IPS-NIHi7 (cell line): ENCODE measurements around the gene RSPH1.

Source experiments
- DNase-seq: peaks from one replicate; pipeline ENCODE4 v3.0.0; 2012; ENCODE audit warnings: mixed read lengths; ENCODE audit errors: extremely low spot score

RSPH1 gene

DNA sequence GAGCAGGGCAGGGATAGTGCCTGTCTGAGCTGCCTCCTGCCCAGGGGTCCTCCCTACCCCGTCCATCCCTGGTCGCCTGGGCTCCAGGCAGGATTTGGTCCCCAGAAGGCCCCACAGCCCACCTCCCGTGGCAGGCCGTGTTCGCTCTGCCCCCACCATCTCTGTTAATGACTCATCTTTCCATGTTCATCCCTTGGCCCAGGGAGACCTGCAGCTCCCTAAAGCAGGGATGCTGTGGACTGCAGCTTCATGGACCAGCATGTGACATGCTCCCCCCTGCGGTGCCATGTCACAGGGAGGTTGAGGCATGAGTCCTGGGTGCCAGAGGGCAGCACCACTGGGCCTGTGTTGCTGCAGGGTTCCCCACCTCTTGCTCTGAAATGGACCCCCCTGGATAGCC lies 65.5 kb downstream of the RSPH1 start:
- DNase-seq, result no peak

DNA sequence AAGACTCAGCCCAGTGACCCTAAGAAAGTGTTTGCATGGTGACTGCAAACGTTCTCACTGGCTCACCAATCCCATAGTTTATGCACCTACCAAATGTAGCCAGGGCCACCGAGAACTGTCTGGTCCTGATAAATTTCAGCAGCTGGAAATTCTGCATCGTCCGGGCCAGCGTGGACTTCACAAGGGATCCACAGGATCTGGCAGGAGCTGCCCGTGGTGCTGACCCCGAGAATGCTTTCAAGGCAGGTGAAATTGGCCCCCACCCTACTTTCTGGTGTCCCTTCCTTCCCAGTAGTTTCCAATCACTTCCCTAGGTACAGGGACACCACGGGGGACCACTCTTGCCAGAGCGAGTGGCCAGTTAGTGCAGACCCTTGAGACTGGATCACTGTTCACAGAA lies 66.2 kb downstream of the RSPH1 start:
- peak; percentile 52 for DNase-seq

DNA sequence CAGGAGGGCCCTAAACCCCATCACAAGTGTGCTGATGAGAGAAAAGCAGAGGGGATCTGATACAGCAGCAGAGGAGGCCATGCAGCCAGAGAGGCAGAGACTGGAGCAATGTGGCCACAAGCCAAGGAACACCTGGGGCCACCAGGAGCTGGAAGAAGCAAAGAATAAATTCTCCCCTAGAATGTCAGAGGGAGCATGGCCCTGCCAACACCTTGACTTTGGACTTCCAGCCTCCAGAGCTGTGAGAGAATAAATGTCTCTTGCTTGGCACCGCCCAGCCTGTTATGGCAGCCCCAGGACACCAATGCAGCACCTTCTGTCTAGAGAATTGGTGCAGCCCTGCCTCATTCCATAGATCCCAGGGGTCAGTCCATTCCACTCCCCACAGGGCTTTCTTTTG lies 67.0 kb downstream of the RSPH1 start:
- DNase-seq, result no peak

DNA sequence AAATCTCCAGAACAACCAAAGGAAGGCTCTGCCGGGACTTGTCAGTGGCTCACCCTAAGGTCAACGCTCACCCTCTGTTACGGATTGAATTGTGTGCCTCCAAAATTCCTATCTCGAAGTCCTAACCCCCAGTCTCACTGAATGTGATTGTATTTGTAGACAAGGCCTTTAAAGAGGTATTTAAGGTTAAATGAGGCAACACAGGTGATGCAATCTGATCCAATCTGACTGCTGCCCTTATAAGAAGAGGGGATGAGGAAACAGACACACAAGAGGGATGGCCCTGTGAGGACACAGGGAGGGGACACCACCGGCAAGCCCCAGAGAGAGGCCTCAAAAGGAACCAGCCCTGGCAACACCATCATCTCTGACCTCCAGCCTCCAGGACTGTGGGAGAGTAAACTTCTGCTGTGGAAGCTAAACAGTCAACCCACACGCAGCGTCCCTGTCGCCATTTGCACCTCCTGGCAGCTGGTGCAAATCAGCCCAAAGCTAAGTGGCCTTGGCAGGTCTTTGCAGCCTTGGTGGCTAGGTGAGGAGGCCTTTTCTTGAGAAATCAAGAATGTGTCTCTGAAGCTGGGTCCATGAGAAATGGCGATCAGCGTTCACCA lies 68.1 kb downstream of the RSPH1 start:
- no peak for DNase-seq

- DNase-seq, result no peak
Measured at GRCh38 chr21:42426876-42427480, 69.0 kb downstream of the RSPH1 start.

DNA sequence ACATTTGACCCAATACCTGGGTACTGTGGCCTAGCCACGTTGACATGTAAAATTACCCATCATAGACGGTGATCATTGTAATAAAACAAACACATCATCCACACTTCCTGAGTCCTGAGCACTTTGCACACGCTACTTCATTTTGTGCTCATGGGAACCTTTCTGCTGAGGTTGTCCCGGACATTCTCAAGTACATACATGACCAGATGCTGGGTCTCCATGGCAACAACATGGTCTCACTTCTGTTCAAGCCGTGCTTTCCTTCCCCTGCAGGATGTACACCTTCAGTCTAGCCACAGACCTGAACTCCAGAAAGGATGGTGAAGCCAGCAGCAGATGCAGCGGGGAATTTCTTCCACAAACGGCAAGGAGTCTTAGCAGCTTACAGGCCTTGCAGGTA lies 69.6 kb downstream of the RSPH1 start:
- DNase-seq, result no peak

DNA sequence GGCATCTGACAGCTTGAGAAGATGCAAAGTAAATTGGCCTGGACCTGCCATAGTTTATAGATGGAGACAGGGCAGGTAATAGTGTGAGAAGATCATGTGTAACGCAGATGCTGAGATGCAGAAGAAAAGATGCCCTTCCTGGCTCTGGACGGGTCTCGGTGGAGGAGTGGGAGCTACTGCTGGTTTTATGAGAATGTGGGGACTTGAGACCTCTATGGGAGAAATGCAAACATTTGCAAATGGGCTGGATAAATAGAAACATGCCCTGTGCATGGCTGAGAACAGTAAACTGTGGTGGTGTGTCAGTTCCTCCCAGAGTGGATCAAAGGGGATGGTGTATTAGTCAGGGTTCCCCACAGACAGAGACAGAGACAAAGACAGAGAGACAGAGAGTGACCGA lies 70.4 kb downstream of the RSPH1 start:
- DNase-seq, result no peak

GRCh38 chr21:42424914-42425541 lies 71.0 kb downstream of the RSPH1 start:
- no peak for DNase-seq

- no peak for DNase-seq
Measured at GRCh38 chr21:42423685-42424084, 72.3 kb downstream of the RSPH1 start.

DNA sequence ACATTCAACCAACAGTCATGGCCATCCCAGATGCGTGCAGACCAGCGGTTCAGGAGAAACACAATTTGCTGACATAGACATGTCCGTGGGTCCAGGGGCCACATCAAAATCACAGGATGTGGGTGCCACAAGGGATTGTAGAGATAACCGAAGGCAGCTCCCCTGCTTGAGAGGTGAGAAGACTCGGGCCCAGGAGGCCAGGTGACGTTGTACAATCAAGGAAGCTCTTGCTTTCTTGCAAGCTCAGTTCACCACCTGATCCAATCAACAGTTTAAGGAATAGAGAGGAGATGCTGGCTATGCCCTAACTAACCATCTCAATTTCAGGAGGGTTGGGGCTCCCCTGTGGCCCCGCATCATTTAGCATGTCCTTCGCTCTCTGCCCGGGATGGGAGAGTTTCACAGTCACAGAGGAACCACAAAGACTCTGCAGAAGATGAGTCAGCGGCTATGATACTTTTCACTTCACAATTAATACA lies 72.8 kb downstream of the RSPH1 start:
- no peak for DNase-seq
